ENCODE data around the gene ZDHHC11B. TPM values are rescaled to one million over a fixed set of nuclear protein-coding genes. Genes with fewer than 3 reads are reported as not detected.

Gene ZDHHC11B
- total RNA-seq, 1 experiment from 2014 or later: 1.4 TPM

DNA sequence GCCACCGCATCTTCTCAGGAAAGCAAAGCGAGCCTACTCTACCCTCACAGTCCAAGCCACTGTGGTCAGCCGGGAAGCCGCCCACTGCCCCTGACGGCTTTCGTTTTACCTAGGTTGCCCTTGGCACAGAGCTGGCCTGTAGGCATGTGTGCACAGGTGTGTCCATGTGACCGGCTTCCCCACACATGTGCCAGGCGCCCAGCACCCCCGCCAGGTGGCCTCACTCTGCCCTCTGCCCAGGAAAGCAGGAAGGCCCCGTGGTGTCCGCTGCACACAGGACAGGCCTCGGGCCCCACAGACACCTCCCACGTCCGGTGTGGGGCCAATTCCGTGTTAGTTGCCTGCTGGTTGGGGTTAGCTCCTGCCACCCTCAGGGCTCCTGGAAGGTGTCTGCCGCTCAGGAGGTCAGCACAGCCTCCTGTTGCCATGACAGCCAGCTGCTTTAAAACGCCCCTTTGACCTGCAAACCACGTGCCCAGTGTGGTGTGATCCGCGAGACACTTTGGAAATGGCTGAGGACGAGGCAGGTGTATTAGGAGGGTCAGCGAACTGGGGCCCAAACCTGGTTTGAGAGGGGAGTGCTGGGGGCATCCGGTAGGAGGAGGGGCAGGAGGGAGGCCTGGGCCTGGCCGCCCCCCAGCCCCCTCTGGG lies 120.1 kb downstream of the ZDHHC11B start:
- Mint-ChIP-seq H3K36me3 (ENCODE audit: insufficient read depth in 1 of 3, low read depth in 3 of 3) (peaks cover 20 to 49% (median 49%) of the 10 kb centered on the region in 3 experiments), H3K4me3 (no peak overlapping the region), H3K9me3 (no peaks in the 10 kb centered on the region), H3K27ac (peak overlapping the region in 1 of 3 experiments; percentile 86; a peak in 1 of 7 replicates), H3K4me1 (no peaks in the 10 kb centered on the region), H3K27me3 (ENCODE audit: low read depth) (no peaks in the 10 kb centered on the region)
- Histone ChIP-seq H4K20me1 (ENCODE audit: control insufficient read depth, insufficient read depth, insufficient read length) (no peaks in the 10 kb centered on the region), H3K9me3 (ENCODE audit: control insufficient read depth, low read depth, low read length) (no peaks in the 10 kb centered on the region), H2BK15ac (ENCODE audit: low read depth, low read length) (no peak overlapping the region), H3K27me3 (ENCODE audit: insufficient read depth, low read length) (no peaks in the 10 kb centered on the region), H3K23me2 (ENCODE audit: insufficient read length, low read depth, low read length, poor library complexity, severe bottlenecking) (no peaks in the 10 kb centered on the region), H2BK20ac (ENCODE audit: low read depth, low read length, poor library complexity, severe bottlenecking) (no peak overlapping the region), H4K91ac (ENCODE audit: insufficient read length, low read depth, low read length) (no peak overlapping the region), H3K23ac (ENCODE audit: insufficient read length, low read depth, low read length) (no peak overlapping the region), H2BK12ac (ENCODE audit: insufficient read length, low read depth, low read length) (no peak overlapping the region), H3K18ac (ENCODE audit: insufficient read length, low read depth, low read length) (no peak overlapping the region), H3K79me1 (ENCODE audit: insufficient read depth, low read depth, low read length, poor library complexity, severe bottlenecking) (no peaks in the 10 kb centered on the region), H3K79me2 (ENCODE audit: insufficient read depth, low read length) (no peaks in the 10 kb centered on the region), H3K9ac (ENCODE audit: extremely low read depth, insufficient read length, low read length) (no peak overlapping the region), H2BK120ac (ENCODE audit: low read depth, low read length, poor library complexity, severe bottlenecking) (no peak overlapping the region), H4K5ac (ENCODE audit: insufficient read length, low read depth, low read length) (no peak overlapping the region), H3K56ac (ENCODE audit: insufficient read length, low read depth, low read length) (no peak overlapping the region), H3T11ph (ENCODE audit: low read length) (no peak overlapping the region), H3K4me2 (ENCODE audit: insufficient read depth, insufficient read length, low read length) (no peak overlapping the region), H3K4ac (ENCODE audit: low read depth, low read length) (no peak overlapping the region), H2AFZ (ENCODE audit: low read length) (no peak overlapping the region), H2BK5ac (ENCODE audit: insufficient read length, low read length) (no peak overlapping the region), H4K8ac (replicated peaks; ENCODE audit: insufficient read length, low read depth, low read length) (no peak overlapping the region), H2AK5ac (ENCODE audit: insufficient read length, low read length) (no peak overlapping the region), H3K4me1 (ENCODE audit: insufficient read depth, low read length) (no peaks in the 10 kb centered on the region), H3K27ac (ENCODE audit: insufficient read length, low read depth, low read length) (no peak overlapping the region), H3K14ac (ENCODE audit: insufficient read depth, low read length) (no peak overlapping the region)
- WGBS (ENCODE audit: extremely low coverage, insufficient read length, low lambda C conversion rate): no CpG with 5 or more reads among the region's 24 CpGs
- DNase-seq: no peak
- TF ChIP-seq, protein P1, sequence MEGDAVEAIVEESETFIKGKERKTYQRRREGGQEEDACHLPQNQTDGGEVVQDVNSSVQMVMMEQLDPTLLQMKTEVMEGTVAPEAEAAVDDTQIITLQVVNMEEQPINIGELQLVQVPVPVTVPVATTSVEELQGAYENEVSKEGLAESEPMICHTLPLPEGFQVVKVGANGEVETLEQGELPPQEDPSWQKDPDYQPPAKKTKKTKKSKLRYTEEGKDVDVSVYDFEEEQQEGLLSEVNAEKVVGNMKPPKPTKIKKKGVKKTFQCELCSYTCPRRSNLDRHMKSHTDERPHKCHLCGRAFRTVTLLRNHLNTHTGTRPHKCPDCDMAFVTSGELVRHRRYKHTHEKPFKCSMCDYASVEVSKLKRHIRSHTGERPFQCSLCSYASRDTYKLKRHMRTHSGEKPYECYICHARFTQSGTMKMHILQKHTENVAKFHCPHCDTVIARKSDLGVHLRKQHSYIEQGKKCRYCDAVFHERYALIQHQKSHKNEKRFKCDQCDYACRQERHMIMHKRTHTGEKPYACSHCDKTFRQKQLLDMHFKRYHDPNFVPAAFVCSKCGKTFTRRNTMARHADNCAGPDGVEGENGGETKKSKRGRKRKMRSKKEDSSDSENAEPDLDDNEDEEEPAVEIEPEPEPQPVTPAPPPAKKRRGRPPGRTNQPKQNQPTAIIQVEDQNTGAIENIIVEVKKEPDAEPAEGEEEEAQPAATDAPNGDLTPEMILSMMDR (conservative IDR thresholded peaks at IDR 0.05): no peak
